ENCODE results near the gene SELENOO. TPM values are rescaled to one million over a fixed set of nuclear protein-coding genes. Genes with fewer than 3 reads are reported as not detected.
"Not testable (repeated sequence)": the region's sequence is repeated elsewhere in the genome, so short reads cannot be mapped to it uniquely, and the experiment has no call there.

SELENOO gene
- total and polyA plus RNA-seq, 5 experiments from 2014 or later: 3.1 to 42.4 (median 8.8) TPM

DNA sequence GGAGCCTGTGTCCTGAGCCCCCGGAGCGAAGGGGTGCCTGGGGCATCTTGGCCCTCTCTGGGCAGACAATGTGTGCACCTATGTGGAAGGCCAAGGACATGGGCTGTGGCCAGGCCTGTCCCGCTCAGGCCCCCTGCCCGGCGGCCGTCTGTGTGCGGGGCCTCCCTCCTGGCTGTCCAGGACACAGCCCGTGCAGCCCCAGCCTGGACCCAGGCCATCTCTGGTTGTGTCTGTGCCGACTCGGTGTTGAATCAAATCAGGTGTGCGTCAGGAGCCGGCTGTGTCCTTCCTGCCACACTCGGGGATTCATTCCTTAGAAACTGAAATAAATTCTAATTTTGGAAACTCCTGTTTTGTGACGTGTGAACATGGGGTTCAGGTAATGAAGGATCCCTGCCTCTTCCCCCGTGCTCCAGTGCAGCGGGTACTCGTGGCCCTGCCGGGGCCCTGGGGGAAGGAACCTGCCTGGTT, 1.5 kb upstream of the SELENOO start:
- H3K4me3 Mint-ChIP-seq: peak overlapping the region; percentile 48 to 82 (median 66)
- H3K36me3 Mint-ChIP-seq: peaks cover 0 to 24% (median 0%) of the 10 kb centered on the region in 3 donors
- DNase-seq: no peak
- no peak for ATAC-seq
- H3K27me3 Mint-ChIP-seq: no peaks in the 10 kb centered on the region
- H3K4me1 Mint-ChIP-seq: peaks cover 3 to 34% (median 30%) of the 10 kb centered on the region in 4 donors
- H3K9me3 Mint-ChIP-seq: no peaks in the 10 kb centered on the region
- POLR2A ChIA-PET: interaction anchor here (2.5 kb wide), 1 partner anchor 9 kb away, joined by 23 read pairs; no protein-coding TSS in a partner anchor
- H3K27ac Mint-ChIP-seq: peak overlapping the region in 9 of 10 donors; percentile 25 to 92 (median 78)

- POLR2A ChIA-PET: interaction anchor here (2.5 kb wide), 1 partner anchor 9 kb away, joined by 23 read pairs; no protein-coding TSS in a partner anchor
- DNase-seq (peak in 1 of 10 donors; percentile 27), ATAC-seq (peak in 1 of 2 donors; percentile 1)
- Mint-ChIP-seq H3K4me1 (peaks cover 7 to 40% (median 35%) of the 10 kb centered on the region in 4 donors), H3K9me3 (no peaks in the 10 kb centered on the region), H3K4me3 (peak overlapping the region; percentile 48 to 82 (median 66)), H3K36me3 (peaks cover 0 to 24% (median 0%) of the 10 kb centered on the region in 3 donors), H3K27me3 (no peaks in the 10 kb centered on the region), H3K27ac (peak overlapping the region in 9 of 10 donors; percentile 25 to 92 (median 78))
Observed at GRCh38 chr22:50199829-50200460, 866 bp upstream of the SELENOO start.

- POLR2A ChIA-PET: interaction anchor here (0.9 to 1.5 kb wide), 6 partner anchors 11 to 420 kb away, joined by 3 to 20 read pairs (median 3); partner anchors contain the start of genes HDAC10, NCAPH2 and TUBGCP6
- Mint-ChIP-seq H3K27ac (peak overlapping the region in 8 of 10 donors; percentile 64 to 94 (median 86)), H3K9me3 (no peaks in the 10 kb centered on the region), H3K4me1 (peaks cover 10 to 43% (median 36%) of the 10 kb centered on the region in 4 donors), H3K36me3 (peaks cover 0 to 22% (median 0%) of the 10 kb centered on the region in 3 donors), H3K27me3 (no peaks in the 10 kb centered on the region), H3K4me3 (peak overlapping the region; percentile 73 to 88 (median 84))
- DNase-seq (no peak), ATAC-seq (peak; percentile 39 to 50)
Observed at GRCh38 chr22:50201191-50202129, 649 bp downstream of the SELENOO start.

- H3K9me3 Mint-ChIP-seq: no peaks in the 10 kb centered on the region
- DNase-seq (no peak), ATAC-seq (no peak)
- H3K36me3 Mint-ChIP-seq: peaks cover 0 to 22% (median 0%) of the 10 kb centered on the region in 3 donors
- H3K27me3 Mint-ChIP-seq: no peaks in the 10 kb centered on the region
- H3K27ac Mint-ChIP-seq: peak overlapping the region in 8 of 10 donors; percentile 64 to 94 (median 86)
- POLR2A ChIA-PET: interaction anchor here (1.2 to 1.5 kb wide), 4 partner anchors 11 to 419 kb away, joined by 3 to 20 read pairs (median 4); partner anchors contain the start of gene TUBGCP6
- peak overlapping the region; percentile 73 to 88 (median 84) for H3K4me3 Mint-ChIP-seq
- peaks cover 11 to 45% (median 36%) of the 10 kb centered on the region in 4 donors for H3K4me1 Mint-ChIP-seq
Observed at GRCh38 chr22:50202130-50202666, 1.4 kb downstream of the SELENOO start.

GRCh38 chr22:50203288-50203687, 2.5 kb downstream of the SELENOO start:
- Mint-ChIP-seq H3K27me3 (no peaks in the 10 kb centered on the region), H3K27ac (no peak overlapping the region), H3K4me3 (peak overlapping the region in 5 of 10 donors; percentile 10 to 69 (median 12)), H3K36me3 (peaks cover 0 to 29% (median 0%) of the 10 kb centered on the region in 3 donors), H3K9me3 (no peaks in the 10 kb centered on the region), H3K4me1 (peaks cover 11 to 46% (median 38%) of the 10 kb centered on the region in 4 donors)
- DNase-seq (no peak), ATAC-seq (no peak)
- POLR2A ChIA-PET: no interaction called here

DNA sequence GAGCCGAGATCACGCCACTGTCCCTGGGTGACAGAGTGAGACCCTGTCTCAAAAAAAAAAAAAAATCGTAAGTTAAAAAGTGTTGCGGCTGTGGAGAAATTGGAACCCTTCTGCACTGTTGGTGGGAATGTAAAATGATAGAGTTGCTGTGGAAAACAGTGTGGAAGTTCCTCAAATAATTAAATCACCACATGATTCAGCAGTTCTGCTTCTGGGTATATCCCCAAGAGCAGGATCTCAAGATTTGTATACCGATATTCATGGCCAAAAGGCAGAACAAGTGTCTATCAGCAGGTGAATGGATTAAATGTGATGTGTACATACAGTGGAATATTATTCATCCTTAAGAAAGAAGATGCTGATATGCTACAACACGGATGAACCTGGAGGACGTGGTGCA, 3.8 kb downstream of the SELENOO start:
- peaks cover 11 to 45% (median 36%) of the 10 kb centered on the region in 4 donors for H3K4me1 Mint-ChIP-seq
- H3K27ac Mint-ChIP-seq: peak overlapping the region in 4 of 10 donors; percentile 19 to 87 (median 44)
- DNase-seq: no peak
- POLR2A ChIA-PET: interaction anchor here (0.9 kb wide), 1 partner anchor 12 kb away, joined by 3 read pairs; no protein-coding TSS in a partner anchor
- no peak overlapping the region for H3K4me3 Mint-ChIP-seq
- peaks cover 0 to 32% (median 0%) of the 10 kb centered on the region in 3 donors for H3K36me3 Mint-ChIP-seq
- H3K27me3 Mint-ChIP-seq: no peaks in the 10 kb centered on the region
- no peak for ATAC-seq
- H3K9me3 Mint-ChIP-seq: no peaks in the 10 kb centered on the region

DNA sequence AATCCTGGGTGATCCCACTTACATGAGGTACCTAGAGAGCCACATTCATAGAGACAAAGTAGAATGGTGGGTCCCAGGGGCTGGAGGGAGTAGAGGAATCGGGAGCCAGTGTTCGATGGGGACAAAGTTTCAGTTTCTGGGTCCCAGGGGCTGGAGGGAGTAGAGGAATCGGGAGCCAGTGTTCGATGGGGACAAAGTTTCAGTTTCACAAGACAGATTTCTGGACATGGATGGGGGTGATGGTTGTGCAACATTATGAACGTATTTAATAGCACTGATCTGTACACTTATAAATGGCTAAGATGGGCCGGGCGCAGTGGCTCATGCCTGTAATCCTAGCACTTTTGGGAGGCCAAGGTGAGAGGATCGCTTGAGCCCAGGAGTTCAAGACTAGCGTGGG, 4.2 kb downstream of the SELENOO start:
- Mint-ChIP-seq H3K36me3 (peaks cover 2 to 36% (median 4%) of the 10 kb centered on the region in 3 donors), H3K27ac (peak overlapping the region in 7 of 10 donors; percentile 15 to 87 (median 44)), H3K4me1 (peaks cover 14 to 45% (median 37%) of the 10 kb centered on the region in 4 donors)
- not testable (repeated sequence) for H3K27me3 Mint-ChIP-seq, H3K4me3 Mint-ChIP-seq, H3K9me3 Mint-ChIP-seq, ATAC-seq, DNase-seq
- POLR2A ChIA-PET: interaction anchor here (0.7 to 0.9 kb wide), 2 partner anchors 13 to 56 kb away, joined by 3 read pairs; no protein-coding TSS in a partner anchor

GRCh38 chr22:50205781-50206569, 5.2 kb downstream of the SELENOO start:
- ATAC-seq (no peak), DNase-seq (no peak)
- Mint-ChIP-seq H3K4me1 (peaks cover 14 to 47% (median 37%) of the 10 kb centered on the region in 4 donors), H3K27ac (peak overlapping the region in 2 of 10 donors; percentile 22 to 62), H3K9me3 (no peaks in the 10 kb centered on the region), H3K36me3 (peaks cover 2 to 39% (median 4%) of the 10 kb centered on the region in 3 donors), H3K27me3 (no peaks in the 10 kb centered on the region), H3K4me3 (no peak overlapping the region)
- POLR2A ChIA-PET: interaction anchor here (0.6 to 1.5 kb wide), 5 partner anchors 11 to 57 kb away, joined by 3 to 4 read pairs (median 3); partner anchors contain the start of gene HDAC10

GRCh38 chr22:50206599-50206998, 5.8 kb downstream of the SELENOO start:
- Mint-ChIP-seq H3K27ac (peak overlapping the region in 2 of 10 donors; percentile 25 to 62), H3K27me3 (no peaks in the 10 kb centered on the region), H3K9me3 (no peaks in the 10 kb centered on the region), H3K4me3 (peak overlapping the region in 1 of 10 donors; percentile 45), H3K4me1 (peaks cover 14 to 51% (median 37%) of the 10 kb centered on the region in 4 donors), H3K36me3 (peaks cover 2 to 43% (median 4%) of the 10 kb centered on the region in 3 donors)
- DNase-seq (peak in 1 of 10 donors; percentile 58), ATAC-seq (no peak)
- POLR2A ChIA-PET: interaction anchor here (0.6 to 1.5 kb wide), 3 partner anchors 12 to 45 kb away, joined by 3 to 4 read pairs (median 4); partner anchors contain the start of gene HDAC10

GRCh38 chr22:50207383-50208140, 6.8 kb downstream of the SELENOO start:
- no peak for DNase-seq
- H3K4me3 Mint-ChIP-seq: no peak overlapping the region
- no peak for ATAC-seq
- H3K27ac Mint-ChIP-seq: peak overlapping the region in 4 of 10 donors; percentile 9 to 76 (median 32)
- peaks cover 2 to 49% (median 5%) of the 10 kb centered on the region in 3 donors for H3K36me3 Mint-ChIP-seq
- POLR2A ChIA-PET: interaction anchor here (0.9 to 1.5 kb wide), 2 partner anchors 13 to 44 kb away, joined by 3 to 4 read pairs; partner anchors contain the start of gene HDAC10
- no peaks in the 10 kb centered on the region for H3K27me3 Mint-ChIP-seq
- peaks cover 13 to 48% (median 30%) of the 10 kb centered on the region in 4 donors for H3K4me1 Mint-ChIP-seq
- no peaks in the 10 kb centered on the region for H3K9me3 Mint-ChIP-seq

Measured in naive thymus-derived CD8-positive, alpha-beta T cell (primary cell).